ENCODE measurements around the gene BBS4. TPM values are rescaled to one million over a fixed set of nuclear protein-coding genes. Genes with fewer than 3 reads are reported as not detected.
"Not testable (repeated sequence)": the region's sequence is repeated elsewhere in the genome, so short reads cannot be mapped to it uniquely, and the experiment has no call there.

Gene BBS4
- total RNA-seq (ENCODE audit: low replicate concordance) = 21.2 and 24.9 TPM in 2 replicates

GRCh38 chr15:72685925-72686794, at the start of gene BBS4, which contains the start of gene HIGD2B:
Gene BBS4 (plus strand): TSS chr15:72686207. CDS start chr15:72686228, 21 bp downstream.
Gene HIGD2B (minus strand): TSS chr15:72686182. CDS start chr15:72676374, 9,808 bp downstream.
- DNase-seq (ENCODE audit: low read depth) = peak; percentile 81
- H3K4me3 ChIP-seq (ENCODE audit: low read depth, low read length) = peak within 1 kb of the TSS; percentile 92
- TF ChIP-seq CTCF (IDR thresholded peaks at IDR 0.05; ENCODE audit: insufficient read depth, low read length) = no peak

- H3K4me3 ChIP-seq (ENCODE audit: low read depth, low read length) = peak overlapping the region; percentile 51
- DNase-seq (ENCODE audit: low read depth) = peak; percentile 80
Measured at GRCh38 chr15:72636519-72637282, 49.3 kb upstream of the BBS4 start.

GRCh38 chr15:72639759-72640483, 46.1 kb upstream of the BBS4 start:
- not testable (repeated sequence) for H3K4me3 ChIP-seq (ENCODE audit: low read depth, low read length); DNase-seq (ENCODE audit: low read depth)

- DNase-seq (ENCODE audit: low read depth); H3K4me3 ChIP-seq (ENCODE audit: low read depth, low read length): not testable (repeated sequence)
Measured at GRCh38 chr15:72642271-72642670, 43.7 kb upstream of the BBS4 start.

- DNase-seq (ENCODE audit: low read depth); H3K4me3 ChIP-seq (ENCODE audit: low read depth, low read length): not testable (repeated sequence)
Measured at GRCh38 chr15:72648631-72649253, 37.3 kb upstream of the BBS4 start.

- not testable (repeated sequence) for DNase-seq (ENCODE audit: low read depth); H3K4me3 ChIP-seq (ENCODE audit: low read depth, low read length)
Measured at GRCh38 chr15:72654397-72654796, 31.6 kb upstream of the BBS4 start, which contains the start of gene GOLGA6B. Gene GOLGA6B (plus strand): TSS chr15:72654697. CDS start chr15:72654738, 41 bp downstream.

- not testable (repeated sequence) for H3K4me3 ChIP-seq (ENCODE audit: low read depth, low read length); DNase-seq (ENCODE audit: low read depth)
Measured at GRCh38 chr15:72656014-72656413, 30.0 kb upstream of the BBS4 start.

- not testable (repeated sequence) for H3K4me3 ChIP-seq (ENCODE audit: low read depth, low read length); DNase-seq (ENCODE audit: low read depth)
Measured at GRCh38 chr15:72661081-72661480, 24.9 kb upstream of the BBS4 start.

- DNase-seq (ENCODE audit: low read depth); H3K4me3 ChIP-seq (ENCODE audit: low read depth, low read length): not testable (repeated sequence)
Measured at GRCh38 chr15:72663931-72664330, 22.1 kb upstream of the BBS4 start.

GRCh38 chr15:72665706-72666105, 20.3 kb upstream of the BBS4 start:
- H3K4me3 ChIP-seq (ENCODE audit: low read depth, low read length) = not testable (repeated sequence)

GRCh38 chr15:72669803-72670202, 16.2 kb upstream of the BBS4 start:
- not testable (repeated sequence) for DNase-seq (ENCODE audit: low read depth); H3K4me3 ChIP-seq (ENCODE audit: low read depth, low read length)

More at GRCh38 chr15:72665706-72666105, 20.3 kb upstream of the BBS4 start:
- DNase-seq (ENCODE audit: low read depth) = not testable (repeated sequence)

All from fibroblast of the aortic adventitia (primary cell).